ENCODE results near the gene TAC1.

GRCh38 chr7:97722386-97722785 is 9.5 kb upstream of the TAC1 start:
- TF ChIP-seq, protein P1, sequence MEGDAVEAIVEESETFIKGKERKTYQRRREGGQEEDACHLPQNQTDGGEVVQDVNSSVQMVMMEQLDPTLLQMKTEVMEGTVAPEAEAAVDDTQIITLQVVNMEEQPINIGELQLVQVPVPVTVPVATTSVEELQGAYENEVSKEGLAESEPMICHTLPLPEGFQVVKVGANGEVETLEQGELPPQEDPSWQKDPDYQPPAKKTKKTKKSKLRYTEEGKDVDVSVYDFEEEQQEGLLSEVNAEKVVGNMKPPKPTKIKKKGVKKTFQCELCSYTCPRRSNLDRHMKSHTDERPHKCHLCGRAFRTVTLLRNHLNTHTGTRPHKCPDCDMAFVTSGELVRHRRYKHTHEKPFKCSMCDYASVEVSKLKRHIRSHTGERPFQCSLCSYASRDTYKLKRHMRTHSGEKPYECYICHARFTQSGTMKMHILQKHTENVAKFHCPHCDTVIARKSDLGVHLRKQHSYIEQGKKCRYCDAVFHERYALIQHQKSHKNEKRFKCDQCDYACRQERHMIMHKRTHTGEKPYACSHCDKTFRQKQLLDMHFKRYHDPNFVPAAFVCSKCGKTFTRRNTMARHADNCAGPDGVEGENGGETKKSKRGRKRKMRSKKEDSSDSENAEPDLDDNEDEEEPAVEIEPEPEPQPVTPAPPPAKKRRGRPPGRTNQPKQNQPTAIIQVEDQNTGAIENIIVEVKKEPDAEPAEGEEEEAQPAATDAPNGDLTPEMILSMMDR (IDR thresholded peaks at IDR 0.05), result no peak
- TF ChIP-seq POLR2A (IDR thresholded peaks at IDR 0.05), result no peak
